CD4-positive, alpha-beta T cell treated with Interleukin-1 beta for 1 hour (primary cell): Measurements from ENCODE around the gene KIF17.

ENCODE experiments used
- DNase-seq, 2 donors: peaks; one replicate each; pipeline ENCODE4 v3.0.0-alpha.2; 2020 to 2022

KIF17 gene

GRCh38 chr1:20709868-20710267 is 7.9 kb downstream of the KIF17 start:
- no peak for DNase-seq

GRCh38 chr1:20708891-20709290 is 8.9 kb downstream of the KIF17 start:
- no peak for DNase-seq

GRCh38 chr1:20708057-20708456 is 9.8 kb downstream of the KIF17 start:
- DNase-seq = no peak

GRCh38 chr1:20706841-20707240 is 11.0 kb downstream of the KIF17 start:
- DNase-seq = no peak

GRCh38 chr1:20705203-20705755 is 12.5 kb downstream of the KIF17 start:
- no peak for DNase-seq

GRCh38 chr1:20704390-20705202 is 13.2 kb downstream of the KIF17 start:
- no peak for DNase-seq

GRCh38 chr1:20703124-20703756 is 14.6 kb downstream of the KIF17 start:
- DNase-seq = no peak

GRCh38 chr1:20702416-20702815 is 15.4 kb downstream of the KIF17 start:
- no peak for DNase-seq

- DNase-seq = no peak
These were observed 16.0 kb downstream of the KIF17 start for GRCh38 chr1:20701847-20702246.

- no peak for DNase-seq
These were observed 16.4 kb downstream of the KIF17 start for GRCh38 chr1:20701446-20701845.

GRCh38 chr1:20700636-20701215 is 17.1 kb downstream of the KIF17 start:
- no peak for DNase-seq

GRCh38 chr1:20699558-20699957 is 18.2 kb downstream of the KIF17 start:
- DNase-seq = no peak

GRCh38 chr1:20698195-20698910 is 19.5 kb downstream of the KIF17 start:
- no peak for DNase-seq

- DNase-seq = no peak
These were observed 20.2 kb downstream of the KIF17 start for GRCh38 chr1:20697563-20697962.

GRCh38 chr1:20696397-20697333 is 21.1 kb downstream of the KIF17 start:
- peak; percentile 69 to 76 for DNase-seq

- no peak for DNase-seq
These were observed 22.3 kb downstream of the KIF17 start for GRCh38 chr1:20695515-20695914.

- no peak for DNase-seq
These were observed 24.2 kb downstream of the KIF17 start for GRCh38 chr1:20693623-20694022.

GRCh38 chr1:20691872-20692271 is 25.9 kb downstream of the KIF17 start:
- no peak for DNase-seq

GRCh38 chr1:20689645-20690056 is 28.2 kb downstream of the KIF17 start:
- no peak for DNase-seq

GRCh38 chr1:20686883-20687725 is 30.7 kb downstream of the KIF17 start:
- DNase-seq = no peak

GRCh38 chr1:20685741-20686140 is 32.1 kb downstream of the KIF17 start:
- DNase-seq = no peak
